Ishikawa (cell line): Measurements from ENCODE around the gene ZNF341.

Experiments used
- CEBPB ChIP-seq: IDR thresholded peaks from 2 replicates; pipeline ENCODE4 v1.6.1; 2012
- CREB1 ChIP-seq: IDR thresholded peaks from 2 replicates; pipeline ENCODE4 v1.6.1; 2012; ENCODE audit warnings: low read depth
- EP300 ChIP-seq: IDR thresholded peaks from 2 replicates; pipeline ENCODE4 v1.6.1; 2012; ENCODE audit warnings: borderline replicate concordance
- FOXM1 ChIP-seq: IDR thresholded peaks from 2 replicates; pipeline ENCODE4 v1.6.1; 2012; ENCODE audit warnings: low read depth, borderline replicate concordance
- RAD21 ChIP-seq: IDR thresholded peaks from 2 replicates; pipeline ENCODE4 v1.6.1; 2012; ENCODE audit warnings: low read depth
- TAF1 ChIP-seq: IDR thresholded peaks from 2 replicates; pipeline ENCODE4 v1.6.1; 2012; ENCODE audit warnings: low read depth, mild to moderate bottlenecking
- TCF12 ChIP-seq: IDR thresholded peaks from 2 replicates; pipeline ENCODE4 v1.6.1; 2012; ENCODE audit warnings: low read depth
- TEAD4 ChIP-seq: IDR thresholded peaks from 2 replicates; pipeline ENCODE4 v1.6.1; 2012
- YY1 ChIP-seq: IDR thresholded peaks from 2 replicates; pipeline ENCODE4 v1.6.1; 2012; ENCODE audit warnings: low read depth
- ZBTB7A ChIP-seq: IDR thresholded peaks from 2 replicates; pipeline ENCODE4 v1.6.1; 2012; ENCODE audit warnings: low read depth
- TF ChIP-seq, protein P1 (sequence below): IDR thresholded peaks from 2 replicates; pipeline ENCODE4 v1.6.1; 2012
- TF ChIP-seq, protein P2 (sequence below): IDR thresholded peaks from 2 replicates; pipeline ENCODE4 v1.6.1; 2012; ENCODE audit warnings: low read depth, mild to moderate bottlenecking

DNA sequence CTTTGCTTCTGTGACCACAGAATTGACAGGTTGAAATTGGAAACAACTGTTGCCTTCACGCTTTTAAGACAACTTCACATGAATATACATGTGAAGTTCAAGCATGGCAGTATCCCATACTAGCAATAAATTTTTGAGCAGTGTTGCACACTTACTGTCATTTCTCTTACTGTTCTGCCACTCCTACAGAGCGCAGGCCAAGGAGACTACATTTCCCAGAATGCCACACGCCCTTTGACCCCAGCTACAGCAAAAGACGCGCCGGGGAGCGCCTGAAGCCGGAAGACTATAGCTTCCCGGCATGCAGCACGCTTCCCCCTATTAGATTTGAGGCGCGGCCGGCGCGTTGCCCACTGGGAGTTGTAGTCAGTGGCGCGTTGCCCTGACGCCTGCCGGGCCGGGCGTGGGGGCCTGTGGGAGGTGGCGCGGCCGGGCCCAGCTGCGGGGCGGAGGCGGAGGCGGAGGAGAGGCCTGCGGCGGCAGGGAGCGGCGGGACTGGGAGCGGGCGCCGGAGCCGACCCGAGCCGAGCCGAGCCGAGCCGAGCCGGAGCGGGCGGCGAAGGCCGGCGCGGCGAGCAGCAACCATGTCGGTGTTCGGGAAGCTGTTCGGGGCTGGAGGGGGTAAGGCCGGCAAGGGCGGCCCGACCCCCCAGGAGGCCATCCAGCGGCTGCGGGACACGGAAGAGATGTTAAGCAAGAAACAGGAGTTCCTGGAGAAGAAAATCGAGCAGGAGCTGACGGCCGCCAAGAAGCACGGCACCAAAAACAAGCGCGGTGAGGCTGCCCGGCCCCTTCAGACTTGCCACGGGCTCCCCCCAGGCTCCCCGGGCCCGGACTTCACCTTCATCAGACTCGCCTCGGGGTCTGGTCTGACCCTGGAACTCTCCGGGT is 79.3 kb downstream of the ZNF341 start, which contains the start of gene CHMP4B:
- TF ChIP-seq, protein P1, sequence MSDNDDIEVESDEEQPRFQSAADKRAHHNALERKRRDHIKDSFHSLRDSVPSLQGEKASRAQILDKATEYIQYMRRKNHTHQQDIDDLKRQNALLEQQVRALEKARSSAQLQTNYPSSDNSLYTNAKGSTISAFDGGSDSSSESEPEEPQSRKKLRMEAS: peak; percentile 55
- no peak for TF ChIP-seq RAD21
- no peak for TF ChIP-seq ZBTB7A
- no peak; the same call in 1 of the 2 replicates for TF ChIP-seq TEAD4
- TF ChIP-seq CREB1: peak; percentile 97
- TF ChIP-seq YY1: peak; percentile 59
- TF ChIP-seq TAF1: 0 out of 2 replicates have a peak, but pooled peaks have one; percentile 25
- no peak; the same call in 1 of the 2 replicates for TF ChIP-seq FOXM1
- 0 out of 2 replicates have a peak, but pooled peaks have one; percentile 1 for TF ChIP-seq CEBPB
- TF ChIP-seq, protein P2, sequence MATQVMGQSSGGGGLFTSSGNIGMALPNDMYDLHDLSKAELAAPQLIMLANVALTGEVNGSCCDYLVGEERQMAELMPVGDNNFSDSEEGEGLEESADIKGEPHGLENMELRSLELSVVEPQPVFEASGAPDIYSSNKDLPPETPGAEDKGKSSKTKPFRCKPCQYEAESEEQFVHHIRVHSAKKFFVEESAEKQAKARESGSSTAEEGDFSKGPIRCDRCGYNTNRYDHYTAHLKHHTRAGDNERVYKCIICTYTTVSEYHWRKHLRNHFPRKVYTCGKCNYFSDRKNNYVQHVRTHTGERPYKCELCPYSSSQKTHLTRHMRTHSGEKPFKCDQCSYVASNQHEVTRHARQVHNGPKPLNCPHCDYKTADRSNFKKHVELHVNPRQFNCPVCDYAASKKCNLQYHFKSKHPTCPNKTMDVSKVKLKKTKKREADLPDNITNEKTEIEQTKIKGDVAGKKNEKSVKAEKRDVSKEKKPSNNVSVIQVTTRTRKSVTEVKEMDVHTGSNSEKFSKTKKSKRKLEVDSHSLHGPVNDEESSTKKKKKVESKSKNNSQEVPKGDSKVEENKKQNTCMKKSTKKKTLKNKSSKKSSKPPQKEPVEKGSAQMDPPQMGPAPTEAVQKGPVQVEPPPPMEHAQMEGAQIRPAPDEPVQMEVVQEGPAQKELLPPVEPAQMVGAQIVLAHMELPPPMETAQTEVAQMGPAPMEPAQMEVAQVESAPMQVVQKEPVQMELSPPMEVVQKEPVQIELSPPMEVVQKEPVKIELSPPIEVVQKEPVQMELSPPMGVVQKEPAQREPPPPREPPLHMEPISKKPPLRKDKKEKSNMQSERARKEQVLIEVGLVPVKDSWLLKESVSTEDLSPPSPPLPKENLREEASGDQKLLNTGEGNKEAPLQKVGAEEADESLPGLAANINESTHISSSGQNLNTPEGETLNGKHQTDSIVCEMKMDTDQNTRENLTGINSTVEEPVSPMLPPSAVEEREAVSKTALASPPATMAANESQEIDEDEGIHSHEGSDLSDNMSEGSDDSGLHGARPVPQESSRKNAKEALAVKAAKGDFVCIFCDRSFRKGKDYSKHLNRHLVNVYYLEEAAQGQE: no peak
- peak; percentile 83 for TF ChIP-seq TCF12
- 0 out of 2 replicates have a peak, but pooled peaks have one; percentile 33 for TF ChIP-seq EP300
